ENCODE data around the gene TRIM8. TPM values are rescaled to one million over a fixed set of nuclear protein-coding genes. Genes with fewer than 3 reads are reported as not detected.

The TRIM8 gene
- total and polyA plus RNA-seq, 2 experiments from 2014 or later: 37.5 to 108 TPM

- Histone ChIP-seq H3K4me3 (no peak overlapping the region), H3K9me2 (ENCODE audit: insufficient read depth) (no peaks in the 10 kb centered on the region), H3K27ac (peak overlapping the region; percentile 87), H2AFZ (no peak overlapping the region), H3K4me2 (ENCODE audit: unreplicated experiment) (peak overlapping the region; percentile 57), H3F3A (ENCODE audit: insufficient read depth) (peaks cover 51% of the 10 kb centered on the region), H4K20me1 (ENCODE audit: insufficient read depth) (no peaks in the 10 kb centered on the region), H3K4me1 (ENCODE audit: insufficient read depth) (peaks cover 53% of the 10 kb centered on the region), H3K36me3 (ENCODE audit: low read depth) (no peaks in the 10 kb centered on the region), H3K27me3 (replicated peaks; ENCODE audit: insufficient read depth) (no peaks in the 10 kb centered on the region), H3K9ac (no peak overlapping the region), H3K9me3 (ENCODE audit: low read depth) (no peaks in the 10 kb centered on the region), H3K79me2 (ENCODE audit: insufficient read depth) (no peaks in the 10 kb centered on the region)
- no peak for TF ChIP-seq EZH2phosphoT487 (IDR thresholded peaks at IDR 0.05; ENCODE audit: insufficient read depth, low read depth)
- no peak for TF ChIP-seq EZH2 (IDR thresholded peaks at IDR 0.05; ENCODE audit: insufficient read depth, poor library complexity, severe bottlenecking)
- DNase-seq: peak; percentile 71
- in situ Hi-C loops (cut with MboI): no loop called here
- WGBS, 2 experiments (ENCODE audit: low coverage in 1 of 2, low lambda C conversion rate in 2 of 2, missing lambda C conversion rate in 2 of 2): 55 to 59% methylated on average over 5 of the region's 5 CpGs
These were observed 38.6 kb upstream of the TRIM8 start for GRCh38 chr10:102605712-102606111.

- Histone ChIP-seq H3K9me2 (ENCODE audit: insufficient read depth) (no peaks in the 10 kb centered on the region), H3K9ac (no peak overlapping the region), H3K4me1 (ENCODE audit: insufficient read depth) (peaks cover 50% of the 10 kb centered on the region), H3K27ac (no peak overlapping the region), H2AFZ (no peak overlapping the region), H3K4me3 (no peak overlapping the region), H3K9me3 (ENCODE audit: low read depth) (no peaks in the 10 kb centered on the region), H3F3A (ENCODE audit: insufficient read depth) (peaks cover 45% of the 10 kb centered on the region), H3K4me2 (ENCODE audit: unreplicated experiment) (no peak overlapping the region), H3K27me3 (replicated peaks; ENCODE audit: insufficient read depth) (no peaks in the 10 kb centered on the region), H3K36me3 (ENCODE audit: low read depth) (no peaks in the 10 kb centered on the region), H3K79me2 (ENCODE audit: insufficient read depth) (no peaks in the 10 kb centered on the region), H4K20me1 (ENCODE audit: insufficient read depth) (no peaks in the 10 kb centered on the region)
- 81 to 85% methylated on average over 2 of the region's 2 CpGs for WGBS, 2 experiments (ENCODE audit: low coverage in 1 of 2, low lambda C conversion rate in 2 of 2, missing lambda C conversion rate in 2 of 2)
- in situ Hi-C loops (cut with MboI): no loop called here
- DNase-seq: no peak
- TF ChIP-seq EZH2phosphoT487 (IDR thresholded peaks at IDR 0.05; ENCODE audit: insufficient read depth, low read depth) (no peak), EZH2 (IDR thresholded peaks at IDR 0.05; ENCODE audit: insufficient read depth, poor library complexity, severe bottlenecking) (no peak)
These were observed 35.8 kb upstream of the TRIM8 start for GRCh38 chr10:102608487-102608886.

GRCh38 chr10:102610441-102610887 lies 33.8 kb upstream of the TRIM8 start:
- Histone ChIP-seq H3K4me3 (no peak overlapping the region), H3K4me2 (ENCODE audit: unreplicated experiment) (no peak overlapping the region), H3F3A (ENCODE audit: insufficient read depth) (peaks cover 27% of the 10 kb centered on the region), H3K79me2 (ENCODE audit: insufficient read depth) (no peaks in the 10 kb centered on the region), H3K27me3 (replicated peaks; ENCODE audit: insufficient read depth) (no peaks in the 10 kb centered on the region), H3K9ac (no peak overlapping the region), H3K9me2 (ENCODE audit: insufficient read depth) (no peaks in the 10 kb centered on the region), H2AFZ (no peak overlapping the region), H3K27ac (0 out of 2 replicates have a peak overlapping the region, but pooled peaks have one; percentile 21), H3K4me1 (ENCODE audit: insufficient read depth) (peaks cover 30% of the 10 kb centered on the region), H3K36me3 (ENCODE audit: low read depth) (no peaks in the 10 kb centered on the region), H3K9me3 (ENCODE audit: low read depth) (no peaks in the 10 kb centered on the region), H4K20me1 (ENCODE audit: insufficient read depth) (no peaks in the 10 kb centered on the region)
- 58 to 60% methylated on average over 10 of the region's 10 CpGs for WGBS, 2 experiments (ENCODE audit: low coverage in 1 of 2, low lambda C conversion rate in 2 of 2, missing lambda C conversion rate in 2 of 2)
- DNase-seq: peak; percentile 33
- TF ChIP-seq EZH2phosphoT487 (IDR thresholded peaks at IDR 0.05; ENCODE audit: insufficient read depth, low read depth) (no peak), EZH2 (IDR thresholded peaks at IDR 0.05; ENCODE audit: insufficient read depth, poor library complexity, severe bottlenecking) (no peak)
- in situ Hi-C loops (cut with MboI): no loop called here

- H3K4me2 ChIP-seq (ENCODE audit: unreplicated experiment): no peak overlapping the region
These were observed 32.7 kb upstream of the TRIM8 start for GRCh38 chr10:102611514-102612087.

More at GRCh38 chr10:102611514-102612087, 32.7 kb upstream of the TRIM8 start:
- Histone ChIP-seq H3K4me3 (no peak overlapping the region), H4K20me1 (ENCODE audit: insufficient read depth) (no peaks in the 10 kb centered on the region), H3K9me2 (ENCODE audit: insufficient read depth) (no peaks in the 10 kb centered on the region), H3K9me3 (ENCODE audit: low read depth) (no peaks in the 10 kb centered on the region), H3K4me1 (ENCODE audit: insufficient read depth) (peaks cover 21% of the 10 kb centered on the region), H3F3A (ENCODE audit: insufficient read depth) (peaks cover 20% of the 10 kb centered on the region), H3K27ac (peak overlapping the region; percentile 41; the same call in 1 of the 2 replicates), H3K9ac (no peak overlapping the region), H3K79me2 (ENCODE audit: insufficient read depth) (no peaks in the 10 kb centered on the region), H3K36me3 (ENCODE audit: low read depth) (no peaks in the 10 kb centered on the region), H2AFZ (no peak overlapping the region), H3K27me3 (replicated peaks; ENCODE audit: insufficient read depth) (no peaks in the 10 kb centered on the region)
- 40 to 47% methylated on average over 4 of the region's 4 CpGs for WGBS, 2 experiments (ENCODE audit: low coverage in 1 of 2, low lambda C conversion rate in 2 of 2, missing lambda C conversion rate in 2 of 2)
- in situ Hi-C loops (cut with MboI): no loop called here
- DNase-seq: peak; percentile 71
- no peak for TF ChIP-seq EZH2 (IDR thresholded peaks at IDR 0.05; ENCODE audit: insufficient read depth, poor library complexity, severe bottlenecking)
- no peak for TF ChIP-seq EZH2phosphoT487 (IDR thresholded peaks at IDR 0.05; ENCODE audit: insufficient read depth, low read depth)

Measured in GM23248 (cell line).